Measurements from ENCODE around the gene NPPC. TPM values are rescaled to one million over a fixed set of nuclear protein-coding genes. Genes with fewer than 3 reads are reported as not detected.
"Not testable (repeated sequence)": the region's sequence is repeated elsewhere in the genome, so short reads cannot be mapped to it uniquely, and the experiment has no call there.

Gene NPPC
- total RNA-seq, 2 experiments from 2014 or later = 0.40 to 0.89 TPM

DNA sequence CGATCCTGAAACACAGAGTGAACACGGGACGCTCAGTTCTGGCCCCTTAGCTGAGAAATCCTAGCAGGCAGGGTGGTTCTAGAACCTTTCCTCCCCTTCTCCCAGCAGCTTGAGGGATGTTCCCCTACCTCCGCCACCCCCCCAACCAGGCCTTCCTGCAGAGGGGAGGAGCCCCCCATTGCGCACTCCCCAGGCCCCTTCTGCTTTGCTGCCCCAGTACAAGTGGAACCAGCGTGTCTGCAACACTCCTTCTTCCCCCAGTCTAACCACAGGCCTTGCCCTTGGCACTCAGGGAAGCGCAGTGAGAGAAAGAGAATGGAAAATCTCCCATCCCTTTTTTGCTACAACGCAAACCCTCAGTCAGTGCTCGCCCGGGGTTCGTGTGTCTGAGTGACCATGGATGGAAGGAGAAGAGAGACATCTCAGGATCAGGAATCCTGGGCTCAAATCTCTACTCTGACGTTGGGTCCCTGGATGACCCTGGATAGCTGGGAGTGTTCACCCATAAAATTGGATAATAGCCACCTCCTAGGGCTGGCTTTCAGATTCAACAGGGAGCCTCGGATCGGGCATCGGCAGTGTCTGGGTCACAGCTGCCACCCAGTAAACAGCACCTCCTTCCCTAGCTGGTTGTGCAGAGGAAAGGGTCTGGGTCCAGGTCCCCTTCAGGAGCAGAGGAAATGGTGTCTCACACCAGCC, 3.7 kb downstream of the NPPC start:
- no peaks in the 10 kb centered on the region for H3K36me3 Mint-ChIP-seq
- H3K27ac Mint-ChIP-seq = no peak overlapping the region
- POLR2A ChIA-PET = no interaction called here
- peaks cover 26% of the 10 kb centered on the region for H3K27me3 Mint-ChIP-seq
- ATAC-seq (ENCODE audit: low read depth) = no peak
- peaks cover 12% of the 10 kb centered on the region for H3K4me1 Mint-ChIP-seq
- no peaks in the 10 kb centered on the region for H3K9me3 Mint-ChIP-seq
- H3K4me3 Mint-ChIP-seq = no peak overlapping the region
- DNase-seq = peak; percentile 16

DNA sequence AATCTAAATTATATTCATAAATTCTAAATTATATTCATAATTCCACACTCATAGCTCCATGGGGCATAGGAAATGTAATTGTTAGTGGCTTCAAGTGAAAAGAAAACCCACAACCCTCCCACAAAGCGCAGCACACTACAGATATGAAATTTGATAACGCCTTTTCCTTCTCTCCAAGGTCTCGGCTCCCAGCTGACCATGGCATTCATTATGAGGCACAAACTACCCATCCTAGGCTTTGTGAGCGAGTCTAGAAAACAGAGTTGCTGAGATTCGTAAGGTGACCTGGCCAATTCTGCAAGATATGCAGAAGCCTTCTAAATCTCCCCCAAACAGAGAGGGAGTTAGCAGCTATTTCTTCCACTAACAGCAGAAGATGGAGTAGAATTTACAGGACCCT, 5.4 kb downstream of the NPPC start:
- no peaks in the 10 kb centered on the region for H3K36me3 Mint-ChIP-seq
- no peak for DNase-seq
- H3K27ac Mint-ChIP-seq = no peak overlapping the region
- H3K4me3 Mint-ChIP-seq = no peak overlapping the region
- H3K27me3 Mint-ChIP-seq = peaks cover 18% of the 10 kb centered on the region
- peaks cover 5% of the 10 kb centered on the region for H3K4me1 Mint-ChIP-seq
- no peak for ATAC-seq (ENCODE audit: low read depth)
- no peaks in the 10 kb centered on the region for H3K9me3 Mint-ChIP-seq
- POLR2A ChIA-PET = no interaction called here

DNA sequence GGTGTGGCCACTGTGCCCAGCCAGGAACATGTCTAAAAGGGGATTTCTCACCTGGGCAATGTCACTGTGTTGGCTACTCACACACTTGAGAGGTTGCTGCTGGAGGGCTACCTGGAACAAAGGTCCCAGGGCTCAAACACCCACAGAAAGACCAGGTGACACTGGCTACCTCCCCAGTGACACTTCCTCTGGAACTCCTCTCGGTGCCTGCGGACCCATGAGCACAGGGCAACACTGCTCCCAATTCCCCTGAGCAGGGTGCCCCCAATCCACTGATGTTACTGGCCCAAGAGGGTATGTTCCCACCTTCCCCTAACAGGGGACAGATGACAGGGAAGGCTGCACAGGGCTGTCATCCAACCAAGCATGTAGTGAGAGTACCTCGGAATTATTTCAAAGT, 5.8 kb downstream of the NPPC start:
- ATAC-seq (ENCODE audit: low read depth) (no peak), DNase-seq (no peak)
- Mint-ChIP-seq H3K9me3 (no peaks in the 10 kb centered on the region), H3K4me3 (no peak overlapping the region), H3K27me3 (peaks cover 18% of the 10 kb centered on the region), H3K4me1 (peaks cover 5% of the 10 kb centered on the region), H3K27ac (no peak overlapping the region), H3K36me3 (no peaks in the 10 kb centered on the region)
- POLR2A ChIA-PET = no interaction called here

DNA sequence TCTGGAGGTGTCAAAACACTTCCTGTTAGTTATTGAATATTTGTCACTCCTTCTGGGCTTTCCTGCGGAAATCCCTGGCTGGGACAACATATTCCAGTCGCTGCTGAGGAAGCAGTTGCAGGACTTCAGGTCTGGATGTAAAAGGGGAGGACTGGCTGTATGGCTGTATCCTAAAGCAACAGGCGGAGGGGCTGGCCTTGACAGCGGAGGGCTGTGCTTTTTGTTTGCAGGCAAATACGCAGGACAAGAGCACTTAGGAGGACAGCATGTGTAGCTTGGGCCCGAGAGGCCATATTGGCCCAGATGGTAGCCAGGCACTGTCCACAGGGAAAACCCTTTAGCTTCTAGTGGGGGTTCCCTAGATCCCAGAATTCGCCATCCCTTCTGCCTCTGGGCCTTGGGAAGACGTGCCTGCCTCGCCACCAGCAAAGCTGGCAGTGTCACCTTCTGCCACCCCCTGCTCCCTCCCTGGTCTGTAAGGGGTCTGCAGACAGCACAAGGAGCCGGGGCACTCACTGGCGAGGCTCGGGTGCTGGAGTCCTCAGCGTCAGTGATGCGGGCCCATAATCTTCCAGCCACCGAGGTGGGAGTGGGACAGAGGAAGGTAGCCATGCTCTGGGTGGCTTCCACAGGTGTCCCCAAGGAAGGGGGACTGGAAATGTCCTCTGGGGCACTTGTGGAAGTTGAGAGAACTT, 6.7 kb downstream of the NPPC start:
- Mint-ChIP-seq H3K36me3 (no peaks in the 10 kb centered on the region), H3K4me1 (peaks cover 4% of the 10 kb centered on the region), H3K4me3 (no peak overlapping the region), H3K27me3 (peaks cover 16% of the 10 kb centered on the region), H3K27ac (no peak overlapping the region), H3K9me3 (no peaks in the 10 kb centered on the region)
- no peak for DNase-seq
- no peak for ATAC-seq (ENCODE audit: low read depth)
- POLR2A ChIA-PET = no interaction called here

DNA sequence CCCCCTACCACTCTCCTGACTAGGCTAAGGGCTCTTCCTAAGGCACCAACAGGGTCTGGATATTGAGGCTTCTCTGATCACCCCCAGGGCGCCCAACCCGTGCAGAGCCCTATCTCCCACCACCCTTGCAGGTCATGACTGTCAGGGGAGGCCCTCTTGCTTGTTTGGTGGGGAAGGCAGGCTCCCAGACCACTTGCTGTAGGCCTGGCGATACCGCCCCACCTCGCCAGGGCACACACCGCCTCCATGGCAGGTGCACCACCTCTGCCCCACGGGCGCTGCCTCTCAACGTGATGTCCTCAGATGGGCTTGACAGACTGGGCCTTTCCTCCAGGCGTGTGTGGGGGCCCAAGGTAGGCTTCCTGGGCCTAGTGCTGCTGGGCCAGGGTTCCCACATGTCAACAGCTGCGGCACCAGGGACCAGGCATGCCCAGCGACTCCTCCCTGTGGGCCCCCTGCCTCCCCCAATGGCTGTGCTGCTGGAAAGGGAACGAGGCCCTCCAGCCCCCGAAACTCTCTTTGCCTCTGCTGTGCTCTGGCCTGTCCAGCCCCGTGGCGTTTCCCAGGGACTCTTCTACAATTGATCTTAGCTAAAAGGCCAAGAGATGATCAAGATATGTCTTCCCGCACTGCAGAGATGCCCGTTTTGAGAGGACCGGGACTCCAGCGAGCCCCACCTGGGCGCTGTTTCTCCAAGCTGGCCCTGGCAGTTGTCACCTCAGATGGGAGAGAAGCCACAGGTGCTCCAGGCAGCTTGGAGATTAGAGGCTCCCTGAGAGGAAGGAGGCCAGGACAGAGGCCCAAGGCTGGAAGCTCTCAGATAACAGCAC, 7.5 kb downstream of the NPPC start:
- ATAC-seq (ENCODE audit: low read depth) (no peak), DNase-seq (no peak)
- Mint-ChIP-seq H3K9me3 (no peaks in the 10 kb centered on the region), H3K4me1 (no peaks in the 10 kb centered on the region), H3K4me3 (no peak overlapping the region), H3K27me3 (peaks cover 8% of the 10 kb centered on the region), H3K27ac (no peak overlapping the region), H3K36me3 (no peaks in the 10 kb centered on the region)
- POLR2A ChIA-PET = no interaction called here

DNA sequence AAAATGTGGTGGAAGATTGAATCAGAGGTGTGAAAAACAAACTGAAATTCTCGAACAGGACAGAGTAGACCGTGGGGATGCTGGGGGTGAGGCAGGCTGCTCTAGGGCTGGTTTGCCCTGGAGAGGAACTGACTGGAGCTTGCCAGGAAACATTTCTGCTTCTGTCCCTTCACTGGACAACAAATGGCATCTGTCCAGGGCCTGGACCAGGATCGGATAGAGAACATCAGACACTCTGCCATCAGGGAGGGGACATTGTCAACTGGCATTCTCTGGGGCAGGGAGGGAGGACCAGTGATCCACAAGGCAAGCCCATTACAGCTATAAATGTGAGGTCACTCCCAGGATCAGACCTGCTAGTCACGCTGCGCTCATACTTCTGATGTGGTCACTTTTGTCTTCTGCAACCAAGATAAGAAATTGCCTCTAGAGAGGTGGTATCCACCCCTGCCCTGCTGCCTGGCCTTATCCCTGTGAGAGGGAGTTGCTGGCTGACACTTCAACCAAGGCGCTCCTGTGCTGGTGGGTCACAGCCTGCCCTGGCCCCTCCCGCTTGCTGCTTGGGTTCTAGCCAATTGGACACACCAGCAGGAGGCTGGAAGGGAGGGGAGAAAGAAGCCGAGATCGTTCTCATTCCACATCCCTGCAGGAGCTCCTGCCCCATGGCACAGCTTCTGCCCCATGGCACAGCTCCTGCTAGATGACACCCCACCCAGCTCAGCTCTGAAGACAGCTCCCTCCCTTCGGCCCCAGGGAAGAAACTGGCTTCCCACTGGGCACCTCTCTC, 8.7 kb downstream of the NPPC start:
- H3K27ac Mint-ChIP-seq = no peak overlapping the region
- no peak overlapping the region for H3K4me3 Mint-ChIP-seq
- H3K9me3 Mint-ChIP-seq = no peaks in the 10 kb centered on the region
- H3K27me3 Mint-ChIP-seq = peaks cover 4% of the 10 kb centered on the region
- no peaks in the 10 kb centered on the region for H3K4me1 Mint-ChIP-seq
- DNase-seq (peak; percentile 25), ATAC-seq (ENCODE audit: low read depth) (no peak)
- POLR2A ChIA-PET = interaction anchor here (0.7 kb wide), 1 partner anchor 362 kb away, joined by 3 read pairs; no protein-coding TSS in a partner anchor
- H3K36me3 Mint-ChIP-seq = no peaks in the 10 kb centered on the region

DNA sequence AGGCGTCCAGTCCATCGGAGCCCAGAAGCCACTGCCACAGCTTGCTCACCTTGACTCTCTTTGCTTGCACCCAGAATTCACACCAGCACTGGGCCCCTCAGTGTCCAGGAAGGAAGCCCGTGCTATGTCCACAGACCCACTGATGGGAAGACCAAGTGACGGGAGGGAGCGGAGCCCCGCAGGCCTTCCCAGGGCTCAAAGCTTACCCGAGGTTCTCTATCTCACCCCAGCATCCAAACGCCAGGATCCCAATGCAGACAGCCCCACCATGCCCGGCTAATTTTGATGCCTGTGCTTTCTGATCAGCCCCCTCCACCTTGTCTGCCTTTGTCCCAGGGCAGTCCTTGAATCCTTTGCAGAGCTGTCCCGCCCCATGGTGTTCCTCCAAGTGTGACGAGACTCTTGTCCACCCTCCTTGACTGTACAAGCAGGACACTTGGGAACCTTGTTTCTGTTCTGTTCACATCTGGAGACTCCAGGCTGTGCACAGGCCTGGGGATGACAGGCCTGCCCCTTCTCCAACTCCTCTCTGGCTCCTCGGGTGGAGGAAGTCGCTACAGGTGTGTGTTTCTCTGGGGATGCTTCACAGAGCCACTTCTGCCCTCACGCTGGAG, 12.0 kb downstream of the NPPC start:
- no peaks in the 10 kb centered on the region for H3K9me3 Mint-ChIP-seq
- no peaks in the 10 kb centered on the region for H3K36me3 Mint-ChIP-seq
- H3K27ac Mint-ChIP-seq = no peak overlapping the region
- DNase-seq = no peak
- H3K4me3 Mint-ChIP-seq = no peak overlapping the region
- no peak for ATAC-seq (ENCODE audit: low read depth)
- peaks cover 4% of the 10 kb centered on the region for H3K27me3 Mint-ChIP-seq
- H3K4me1 Mint-ChIP-seq = peaks cover 19% of the 10 kb centered on the region
- POLR2A ChIA-PET = no interaction called here

DNA sequence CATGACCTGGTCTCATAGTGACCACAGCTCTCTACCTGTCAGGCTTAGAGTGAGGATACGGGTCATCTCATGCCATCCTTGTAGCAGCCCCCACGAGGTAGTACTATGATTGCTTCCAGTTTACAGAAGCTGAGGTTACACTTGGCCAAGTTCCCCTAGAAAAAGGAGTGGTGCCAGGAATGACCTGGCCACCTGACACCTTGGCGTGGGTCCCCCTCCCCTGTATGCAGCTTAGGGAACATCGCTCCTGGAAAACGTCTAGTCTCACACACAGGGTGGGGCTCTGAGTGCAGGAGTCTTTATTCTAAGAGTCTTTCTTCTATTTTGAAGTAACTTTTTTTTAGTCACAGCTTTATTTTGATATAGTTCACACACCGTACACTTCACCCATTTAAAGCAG, 14.8 kb downstream of the NPPC start:
- Mint-ChIP-seq H3K4me3 (no peak overlapping the region), H3K9me3 (no peaks in the 10 kb centered on the region), H3K27ac (no peak overlapping the region), H3K36me3 (no peaks in the 10 kb centered on the region), H3K27me3 (peaks cover 4% of the 10 kb centered on the region), H3K4me1 (peaks cover 23% of the 10 kb centered on the region)
- DNase-seq (no peak), ATAC-seq (ENCODE audit: low read depth) (no peak)
- POLR2A ChIA-PET = no interaction called here

DNA sequence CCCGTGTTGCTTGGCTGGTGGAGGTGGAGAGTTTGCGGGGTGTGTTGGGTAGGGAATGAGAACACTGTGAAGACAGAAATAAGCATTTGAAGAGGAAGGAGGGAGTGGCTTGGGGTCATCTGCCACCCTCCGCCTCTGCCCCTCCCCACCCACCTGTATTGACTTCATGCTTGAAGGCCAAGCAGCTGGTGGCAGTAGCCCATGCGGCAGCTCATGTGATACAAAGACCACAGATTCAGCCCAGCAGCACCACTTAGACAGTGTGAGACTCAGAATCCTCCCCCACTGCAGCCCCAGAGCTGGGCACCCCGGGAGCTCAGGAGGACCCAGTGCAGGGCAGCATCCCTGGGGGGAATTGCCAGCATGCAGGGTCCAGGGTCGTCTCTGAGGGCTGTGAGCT, 15.4 kb downstream of the NPPC start:
- peaks cover 4% of the 10 kb centered on the region for H3K27me3 Mint-ChIP-seq
- H3K36me3 Mint-ChIP-seq = no peaks in the 10 kb centered on the region
- H3K4me1 Mint-ChIP-seq = peaks cover 26% of the 10 kb centered on the region
- H3K27ac Mint-ChIP-seq = peak overlapping the region; percentile 82
- no peak overlapping the region for H3K4me3 Mint-ChIP-seq
- DNase-seq (no peak), ATAC-seq (ENCODE audit: low read depth) (no peak)
- no peaks in the 10 kb centered on the region for H3K9me3 Mint-ChIP-seq
- POLR2A ChIA-PET = no interaction called here

DNA sequence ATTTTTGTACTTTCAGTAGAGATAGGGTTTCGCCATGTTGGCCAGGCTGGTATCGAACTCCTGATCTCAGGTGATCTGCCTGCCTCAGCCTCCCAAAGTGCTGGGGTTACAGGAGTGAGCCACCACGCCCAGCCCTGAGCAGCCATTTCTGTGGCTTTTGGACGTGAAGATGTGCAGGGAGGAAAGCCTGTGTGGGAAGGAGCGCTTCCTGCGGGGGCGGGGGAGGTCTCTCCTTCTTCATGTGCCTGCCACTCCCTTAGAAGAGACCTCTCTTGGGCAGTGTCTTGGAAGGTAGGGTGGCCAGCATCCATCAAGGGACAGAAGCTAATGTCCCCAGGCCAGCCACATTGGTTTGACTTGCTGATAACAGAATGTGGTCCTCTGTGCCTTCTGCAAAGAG, 16.0 kb downstream of the NPPC start:
- Mint-ChIP-seq H3K4me1 (peaks cover 26% of the 10 kb centered on the region), H3K27ac (peak overlapping the region; percentile 82), H3K4me3 (peak overlapping the region; percentile 43)
- ATAC-seq (ENCODE audit: low read depth); DNase-seq; H3K27me3 Mint-ChIP-seq; H3K36me3 Mint-ChIP-seq; POLR2A ChIA-PET; H3K9me3 Mint-ChIP-seq: not testable (repeated sequence)

DNA sequence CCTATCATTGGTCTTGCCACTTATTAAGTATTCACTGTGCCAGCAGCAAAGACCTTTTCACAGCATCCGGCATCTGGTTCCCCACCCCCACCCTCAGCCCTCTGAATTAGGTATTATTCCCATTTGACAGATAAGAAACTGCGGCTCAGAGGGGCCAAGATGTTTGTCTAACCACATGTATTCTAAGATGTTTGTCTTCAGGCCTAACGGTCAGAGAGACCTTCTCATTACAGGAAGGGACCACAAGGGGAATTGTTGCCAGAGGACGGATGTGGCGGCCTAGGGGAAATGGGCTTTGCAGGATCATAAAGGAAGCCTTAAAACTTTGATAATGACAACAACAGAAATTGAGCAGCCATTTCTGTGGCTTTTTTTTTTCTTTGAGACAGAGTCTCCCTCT, 16.6 kb downstream of the NPPC start:
- POLR2A ChIA-PET = no interaction called here
- peak; percentile 47 for ATAC-seq (ENCODE audit: low read depth)
- peak overlapping the region; percentile 43 for H3K4me3 Mint-ChIP-seq
- H3K36me3 Mint-ChIP-seq = no peaks in the 10 kb centered on the region
- no peaks in the 10 kb centered on the region for H3K9me3 Mint-ChIP-seq
- H3K4me1 Mint-ChIP-seq = peaks cover 26% of the 10 kb centered on the region
- no peak for DNase-seq
- H3K27me3 Mint-ChIP-seq = peaks cover 4% of the 10 kb centered on the region
- H3K27ac Mint-ChIP-seq = peak overlapping the region; percentile 82

DNA sequence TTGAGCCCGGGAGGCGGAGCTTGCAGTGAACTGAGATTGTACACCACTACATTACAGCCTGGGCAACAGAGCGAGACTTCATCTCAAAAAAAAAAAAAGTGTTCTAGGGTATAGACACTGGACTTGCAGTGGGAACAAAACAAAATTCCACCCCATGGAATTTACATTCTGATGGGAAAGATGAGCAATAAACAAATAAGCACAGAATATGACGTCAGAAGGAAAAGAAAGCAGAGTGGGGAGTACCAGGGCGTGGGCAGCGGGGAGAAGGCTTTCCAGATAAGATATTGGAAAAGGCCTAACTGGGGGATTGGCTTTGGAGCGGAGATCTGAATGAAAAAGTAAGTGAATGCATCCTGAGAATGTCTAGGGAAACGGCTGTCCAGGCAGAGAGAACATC, 17.6 kb downstream of the NPPC start:
- DNase-seq (no peak), ATAC-seq (ENCODE audit: low read depth) (no peak)
- Mint-ChIP-seq H3K27ac (no peak overlapping the region), H3K27me3 (peaks cover 4% of the 10 kb centered on the region), H3K36me3 (no peaks in the 10 kb centered on the region), H3K4me1 (peaks cover 26% of the 10 kb centered on the region), H3K4me3 (no peak overlapping the region), H3K9me3 (no peaks in the 10 kb centered on the region)
- POLR2A ChIA-PET = interaction anchor here (0.9 kb wide), 1 partner anchor 21 kb away, joined by 3 read pairs; no protein-coding TSS in a partner anchor

DNA sequence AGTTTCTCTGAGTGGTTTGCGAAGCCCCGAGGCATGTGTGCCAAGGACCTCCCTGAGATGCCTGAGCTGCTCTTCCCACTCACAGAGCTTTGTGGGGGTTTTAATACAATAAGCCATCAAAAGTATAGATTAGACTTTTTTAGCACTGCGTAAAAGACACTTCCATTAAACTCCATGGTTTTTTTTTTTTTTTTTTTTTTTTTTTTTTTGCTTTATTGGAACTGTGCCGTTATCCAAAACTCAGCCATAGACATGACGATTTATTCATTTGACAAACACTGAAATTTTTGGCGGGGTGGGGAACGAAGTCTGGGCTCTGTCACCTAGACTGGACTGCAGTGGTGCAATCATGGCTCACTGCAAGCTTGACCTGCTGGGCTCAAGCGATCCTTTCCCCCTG, 18.4 kb downstream of the NPPC start:
- POLR2A ChIA-PET = interaction anchor here (0.7 kb wide), 1 partner anchor 108 kb away, joined by 4 read pairs; no protein-coding TSS in a partner anchor
- Mint-ChIP-seq H3K27ac (no peak overlapping the region), H3K36me3 (no peaks in the 10 kb centered on the region), H3K4me3 (no peak overlapping the region), H3K27me3 (peaks cover 4% of the 10 kb centered on the region), H3K4me1 (peaks cover 26% of the 10 kb centered on the region), H3K9me3 (no peaks in the 10 kb centered on the region)
- peak; percentile 2 for DNase-seq
- ATAC-seq (ENCODE audit: low read depth) = no peak
